RPMI7951 (cell line): ENCODE results near the gene HSPA1B. TPM values are rescaled to one million over a fixed set of nuclear protein-coding genes. Genes with fewer than 3 reads are reported as not detected.

Source experiments
- DNase-seq: peaks from one replicate; pipeline ENCODE4 v3.0.0-alpha.2; 2012; ENCODE audit warnings: low read depth
- total RNA-seq: library from RNA; depleted of rRNA; stranded (reverse); fragments of >200 nt; shearing (Covaris generic); gene quantifications from 2 replicates; pipeline ENCODE4 v1.2.3, GENCODE V29; 2014; rRNA removed

HSPA1B gene
- total RNA-seq, 1 experiment from 2014 or later, result 82.1 TPM

- DNase-seq, result no peak
Observed at GRCh38 chr6:31878726-31879125, 51.2 kb downstream of the HSPA1B start, which contains the start of gene SLC44A4. Gene SLC44A4, minus strand, starts transcription at chr6:31878997. Its CDS starts 17 bp downstream, at chr6:31878980.

GRCh38 chr6:31879143-31879542 lies 51.6 kb downstream of the HSPA1B start:
- no peak for DNase-seq

Other genes starting within 250 kb of the HSPA1B start
- not detected in 2 replicates for gene LTB, start 245.3 kb upstream of the HSPA1B start, total RNA-seq
- gene LST1, start 241.5 kb upstream of the HSPA1B start, total RNA-seq, result not detected in 2 replicates
- 0.36 TPM in 1 of 2 replicates, not detected in the other for gene NCR3, start 234.7 kb upstream of the HSPA1B start, total RNA-seq
- gene AIF1, start 212.5 kb upstream of the HSPA1B start, total RNA-seq, result not detected in 2 replicates
- gene PRRC2A, start 207.0 kb upstream of the HSPA1B start, total RNA-seq, result 52.8 and 53.7 TPM in 2 replicates
- gene BAG6, start 175.1 kb upstream of the HSPA1B start, total RNA-seq, result 124 and 161 TPM in 2 replicates
- gene APOM, start 171.8 kb upstream of the HSPA1B start, total RNA-seq, result 2.5 and 3.4 TPM in 2 replicates
- gene C6orf47, start 167.0 kb upstream of the HSPA1B start, total RNA-seq, result 13.9 and 18.6 TPM in 2 replicates
- gene GPANK1, start 162.7 kb upstream of the HSPA1B start, total RNA-seq, result 20.0 and 22.5 TPM in 2 replicates
- gene CSNK2B, start 161.7 kb upstream of the HSPA1B start, total RNA-seq, result 371 and 469 TPM in 2 replicates
- 0.36 and 1.3 TPM in 2 replicates for gene LY6G5B, start 157.8 kb upstream of the HSPA1B start, total RNA-seq
- gene LY6G5C, start 146.7 kb upstream of the HSPA1B start, total RNA-seq, result 2.9 and 3.2 TPM in 2 replicates
- gene ABHD16A, start 124.4 kb upstream of the HSPA1B start, total RNA-seq, result 36.7 and 36.9 TPM in 2 replicates
- not detected in 2 replicates for gene LY6G6F, start 120.9 kb upstream of the HSPA1B start, total RNA-seq
- not detected in 2 replicates for gene LY6G6D, start 112.4 kb upstream of the HSPA1B start, total RNA-seq
- not detected in 2 replicates for gene LY6G6C, start 106.0 kb upstream of the HSPA1B start, total RNA-seq
- gene MPIG6B, start 104.4 kb upstream of the HSPA1B start, total RNA-seq, result not detected in 2 replicates
- 39.4 and 53.3 TPM in 2 replicates for gene DDAH2, start 98.4 kb upstream of the HSPA1B start, total RNA-seq
- gene CLIC1, start 91.2 kb upstream of the HSPA1B start, total RNA-seq, result 1,387 and 1,552 TPM in 2 replicates
- gene MSH5, start 87.7 kb upstream of the HSPA1B start, total RNA-seq, result 14.1 and 17.8 TPM in 2 replicates
- gene SAPCD1, start 65.1 kb upstream of the HSPA1B start, total RNA-seq, result 0.72 and 2.7 TPM in 2 replicates
- gene VWA7, start 50.4 kb upstream of the HSPA1B start, total RNA-seq, result 0.10 and 0.36 TPM in 2 replicates
- 26.4 and 33.6 TPM in 2 replicates for gene VARS1, start 32.0 kb upstream of the HSPA1B start, total RNA-seq
- 145 and 164 TPM in 2 replicates for gene LSM2, start 20.8 kb upstream of the HSPA1B start, total RNA-seq
- gene HSPA1L, start 12.5 kb upstream of the HSPA1B start, total RNA-seq, result 0.68 and 0.84 TPM in 2 replicates
- 141 and 155 TPM in 2 replicates for gene HSPA1A, start 12.2 kb upstream of the HSPA1B start, total RNA-seq
- gene NEU1, start 35.1 kb downstream of the HSPA1B start, total RNA-seq, result 55.3 and 66.7 TPM in 2 replicates
- 1.5 TPM in 1 of 2 replicates, not detected in the other for gene SLC44A4, start 51.3 kb downstream of the HSPA1B start, total RNA-seq
- gene EHMT2, start 70.0 kb downstream of the HSPA1B start, total RNA-seq, result 38.6 and 46.1 TPM in 2 replicates
- 1.2 and 1.4 TPM in 2 replicates for gene ZBTB12, start 74.3 kb downstream of the HSPA1B start, total RNA-seq
- not detected in 2 replicates for gene C2, start 100.0 kb downstream of the HSPA1B start, total RNA-seq
- gene CFB, start 118.4 kb downstream of the HSPA1B start, total RNA-seq, result 0.72 and 1.8 TPM in 2 replicates
- gene NELFE, start 131.2 kb downstream of the HSPA1B start, total RNA-seq, result 235 and 246 TPM in 2 replicates
- 30.4 and 36.5 TPM in 2 replicates for gene SKIC2, start 131.4 kb downstream of the HSPA1B start, total RNA-seq
- 21.0 and 27.8 TPM in 2 replicates for gene DXO, start 144.4 kb downstream of the HSPA1B start, total RNA-seq
- gene C4A, start 154.3 kb downstream of the HSPA1B start, total RNA-seq, result 0.96 and 1.3 TPM in 2 replicates
- 0.68 and 0.72 TPM in 2 replicates for gene C4B, start 187.1 kb downstream of the HSPA1B start, total RNA-seq
- gene CYP21A2, start 210.7 kb downstream of the HSPA1B start, total RNA-seq, result not detected in 2 replicates